Gastroesophageal sphincter (tissue), 3 donors: ENCODE measurements around the gene YWHAQ.

Experiments
- EP300 ChIP-seq: sonication (generic); formaldehyde crosslinking; IDR thresholded peaks from one replicate; pipeline ENCODE4 v1.6.1; 2017; ENCODE audit warnings: antibody characterized with exemption, mild to moderate bottlenecking
- POLR2A ChIP-seq, 2 donors: fragments of 450-650 bp; IDR thresholded peaks; one replicate each; pipeline ENCODE4 v1.6.1; 2017; ENCODE audit warnings: antibody characterized with exemption in 2 of 2, mild to moderate bottlenecking in 2 of 2, moderate library complexity in 1 of 2
- POLR2AphosphoS5 ChIP-seq: sonication (generic); formaldehyde crosslinking; IDR thresholded peaks from one replicate; pipeline ENCODE4 v1.6.1; 2017; ENCODE audit warnings: antibody characterized with exemption
- TF ChIP-seq, protein P1 (sequence below), 4 experiments: fragments of 200-600 bp in 2 of 4; fragments of 450-650 bp in 2 of 4; sonication (generic) in 1 of 4; IDR thresholded peaks; one replicate each; pipeline ENCODE4 v1.5.1; 2017 to 2019; ENCODE audit warnings: antibody characterized with exemption in 4 of 4, mild to moderate bottlenecking in 2 of 4, moderate library complexity in 2 of 4

DNA sequence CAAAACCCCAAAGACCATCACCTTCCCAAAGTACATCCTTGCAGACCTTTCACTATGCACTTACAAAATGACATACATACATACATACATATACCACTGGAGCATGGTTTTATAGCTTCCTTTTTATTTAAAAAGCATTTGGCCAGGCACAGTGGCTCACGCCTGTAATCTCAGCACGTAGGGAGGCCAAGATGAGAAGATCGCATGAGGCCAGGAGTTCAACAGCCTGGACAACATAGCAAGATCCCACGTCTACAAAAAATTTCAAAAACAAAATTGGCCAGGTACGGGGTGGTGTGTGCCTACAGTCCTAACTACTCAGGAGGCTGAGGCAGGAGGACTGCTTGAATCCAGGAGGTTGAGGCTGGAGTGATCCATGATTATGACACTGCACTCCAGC, 45.3 kb downstream of the YWHAQ start:
- TF ChIP-seq POLR2A (IDR thresholded peaks at IDR 0.05) (no peak), POLR2AphosphoS5 (no peak), EP300 (no peak)
- TF ChIP-seq, protein P1, sequence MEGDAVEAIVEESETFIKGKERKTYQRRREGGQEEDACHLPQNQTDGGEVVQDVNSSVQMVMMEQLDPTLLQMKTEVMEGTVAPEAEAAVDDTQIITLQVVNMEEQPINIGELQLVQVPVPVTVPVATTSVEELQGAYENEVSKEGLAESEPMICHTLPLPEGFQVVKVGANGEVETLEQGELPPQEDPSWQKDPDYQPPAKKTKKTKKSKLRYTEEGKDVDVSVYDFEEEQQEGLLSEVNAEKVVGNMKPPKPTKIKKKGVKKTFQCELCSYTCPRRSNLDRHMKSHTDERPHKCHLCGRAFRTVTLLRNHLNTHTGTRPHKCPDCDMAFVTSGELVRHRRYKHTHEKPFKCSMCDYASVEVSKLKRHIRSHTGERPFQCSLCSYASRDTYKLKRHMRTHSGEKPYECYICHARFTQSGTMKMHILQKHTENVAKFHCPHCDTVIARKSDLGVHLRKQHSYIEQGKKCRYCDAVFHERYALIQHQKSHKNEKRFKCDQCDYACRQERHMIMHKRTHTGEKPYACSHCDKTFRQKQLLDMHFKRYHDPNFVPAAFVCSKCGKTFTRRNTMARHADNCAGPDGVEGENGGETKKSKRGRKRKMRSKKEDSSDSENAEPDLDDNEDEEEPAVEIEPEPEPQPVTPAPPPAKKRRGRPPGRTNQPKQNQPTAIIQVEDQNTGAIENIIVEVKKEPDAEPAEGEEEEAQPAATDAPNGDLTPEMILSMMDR (IDR thresholded peaks at IDR 0.05): no peak
